ENCODE results near the gene PRDM15.

The PRDM15 gene

GRCh38 chr21:41766883-41767605 lies 112.1 kb downstream of the PRDM15 start, which contains the start of gene RIPK4:
Gene RIPK4 (minus strand): TSS chr21:41767052. CDS start chr21:41767041, 11 bp downstream.
- Histone ChIP-seq H3K79me2 (ENCODE audit: control insufficient read depth, insufficient read depth, low read length, unreplicated experiment) (no peaks in the 10 kb centered on the region), H3K36me3 (ENCODE audit: insufficient read depth, low read length) (no peaks in the 10 kb centered on the region), H3K4me1 (ENCODE audit: control insufficient read depth, insufficient read depth, low read length, unreplicated experiment) (peaks cover 13% of the 10 kb centered on the region), H3K27me3 (ENCODE audit: insufficient read depth, low read length) (peaks cover 27% of the 10 kb centered on the region), H3K27ac (ENCODE audit: low read depth, low read length) (no peak within 1 kb of the TSS), H3K4me3 (ENCODE audit: low read depth, low read length) (peak within 1 kb of the TSS; percentile 63), H2AFZ (ENCODE audit: low read length, unreplicated experiment) (no peak within 1 kb of the TSS)

GRCh38 chr21:41765973-41766882 lies 112.9 kb downstream of the PRDM15 start:
- no peaks in the 10 kb centered on the region for H3K36me3 ChIP-seq (ENCODE audit: insufficient read depth, low read length)
- no peak overlapping the region for H2AFZ ChIP-seq (ENCODE audit: low read length, unreplicated experiment)
- peaks cover 17% of the 10 kb centered on the region for H3K4me1 ChIP-seq (ENCODE audit: control insufficient read depth, insufficient read depth, low read length, unreplicated experiment)
- peaks cover 27% of the 10 kb centered on the region for H3K27me3 ChIP-seq (ENCODE audit: insufficient read depth, low read length)
- H3K27ac ChIP-seq (ENCODE audit: low read depth, low read length) = no peak overlapping the region
- peak overlapping the region; percentile 63 for H3K4me3 ChIP-seq (ENCODE audit: low read depth, low read length)
- no peaks in the 10 kb centered on the region for H3K79me2 ChIP-seq (ENCODE audit: control insufficient read depth, insufficient read depth, low read length, unreplicated experiment)

- Histone ChIP-seq H3K36me3 (ENCODE audit: insufficient read depth, low read length) (no peaks in the 10 kb centered on the region), H3K4me3 (ENCODE audit: low read depth, low read length) (no peak overlapping the region), H2AFZ (ENCODE audit: low read length, unreplicated experiment) (no peak overlapping the region), H3K4me1 (ENCODE audit: control insufficient read depth, insufficient read depth, low read length, unreplicated experiment) (peaks cover 17% of the 10 kb centered on the region), H3K79me2 (ENCODE audit: control insufficient read depth, insufficient read depth, low read length, unreplicated experiment) (no peaks in the 10 kb centered on the region), H3K27ac (ENCODE audit: low read depth, low read length) (no peak overlapping the region), H3K27me3 (ENCODE audit: insufficient read depth, low read length) (peaks cover 27% of the 10 kb centered on the region)
Measured at GRCh38 chr21:41765420-41765821, 113.7 kb downstream of the PRDM15 start.

GRCh38 chr21:41764558-41765419 lies 114.4 kb downstream of the PRDM15 start:
- Histone ChIP-seq H3K27ac (ENCODE audit: low read depth, low read length) (no peak overlapping the region), H3K36me3 (ENCODE audit: insufficient read depth, low read length) (no peaks in the 10 kb centered on the region), H3K79me2 (ENCODE audit: control insufficient read depth, insufficient read depth, low read length, unreplicated experiment) (no peaks in the 10 kb centered on the region), H2AFZ (ENCODE audit: low read length, unreplicated experiment) (no peak overlapping the region), H3K27me3 (ENCODE audit: insufficient read depth, low read length) (peaks cover 27% of the 10 kb centered on the region), H3K4me3 (ENCODE audit: low read depth, low read length) (no peak overlapping the region), H3K4me1 (ENCODE audit: control insufficient read depth, insufficient read depth, low read length, unreplicated experiment) (peaks cover 17% of the 10 kb centered on the region)

- no peaks in the 10 kb centered on the region for H3K36me3 ChIP-seq (ENCODE audit: insufficient read depth, low read length)
- H3K27me3 ChIP-seq (ENCODE audit: insufficient read depth, low read length) = peaks cover 27% of the 10 kb centered on the region
- peaks cover 17% of the 10 kb centered on the region for H3K4me1 ChIP-seq (ENCODE audit: control insufficient read depth, insufficient read depth, low read length, unreplicated experiment)
- no peak overlapping the region for H3K27ac ChIP-seq (ENCODE audit: low read depth, low read length)
- no peaks in the 10 kb centered on the region for H3K79me2 ChIP-seq (ENCODE audit: control insufficient read depth, insufficient read depth, low read length, unreplicated experiment)
- no peak overlapping the region for H3K4me3 ChIP-seq (ENCODE audit: low read depth, low read length)
- H2AFZ ChIP-seq (ENCODE audit: low read length, unreplicated experiment) = no peak overlapping the region
Measured at GRCh38 chr21:41763996-41764395, 115.1 kb downstream of the PRDM15 start.

- Histone ChIP-seq H3K79me2 (ENCODE audit: control insufficient read depth, insufficient read depth, low read length, unreplicated experiment) (no peaks in the 10 kb centered on the region), H3K4me3 (ENCODE audit: low read depth, low read length) (no peak overlapping the region), H2AFZ (ENCODE audit: low read length, unreplicated experiment) (no peak overlapping the region), H3K4me1 (ENCODE audit: control insufficient read depth, insufficient read depth, low read length, unreplicated experiment) (peaks cover 17% of the 10 kb centered on the region), H3K36me3 (ENCODE audit: insufficient read depth, low read length) (no peaks in the 10 kb centered on the region), H3K27ac (ENCODE audit: low read depth, low read length) (no peak overlapping the region), H3K27me3 (ENCODE audit: insufficient read depth, low read length) (peaks cover 27% of the 10 kb centered on the region)
Measured at GRCh38 chr21:41763398-41763931, 115.7 kb downstream of the PRDM15 start.

- Histone ChIP-seq H3K79me2 (ENCODE audit: control insufficient read depth, insufficient read depth, low read length, unreplicated experiment) (no peaks in the 10 kb centered on the region), H3K4me3 (ENCODE audit: low read depth, low read length) (no peak overlapping the region)
Measured at GRCh38 chr21:41762753-41763152, 116.4 kb downstream of the PRDM15 start.

GRCh38 chr21:41761934-41762635 lies 117.1 kb downstream of the PRDM15 start:
- Histone ChIP-seq H3K36me3 (ENCODE audit: insufficient read depth, low read length) (no peaks in the 10 kb centered on the region), H2AFZ (ENCODE audit: low read length, unreplicated experiment) (peak overlapping the region; percentile 20), H3K79me2 (ENCODE audit: control insufficient read depth, insufficient read depth, low read length, unreplicated experiment) (no peaks in the 10 kb centered on the region), H3K4me1 (ENCODE audit: control insufficient read depth, insufficient read depth, low read length, unreplicated experiment) (peaks cover 5% of the 10 kb centered on the region), H3K27ac (ENCODE audit: low read depth, low read length) (no peak overlapping the region), H3K4me3 (ENCODE audit: low read depth, low read length) (no peak overlapping the region), H3K27me3 (ENCODE audit: insufficient read depth, low read length) (peaks cover 20% of the 10 kb centered on the region)

More at GRCh38 chr21:41762753-41763152, 116.4 kb downstream of the PRDM15 start:
- Histone ChIP-seq H3K36me3 (ENCODE audit: insufficient read depth, low read length) (no peaks in the 10 kb centered on the region), H3K27me3 (ENCODE audit: insufficient read depth, low read length) (peaks cover 26% of the 10 kb centered on the region), H3K4me1 (ENCODE audit: control insufficient read depth, insufficient read depth, low read length, unreplicated experiment) (peaks cover 12% of the 10 kb centered on the region), H2AFZ (ENCODE audit: low read length, unreplicated experiment) (no peak overlapping the region), H3K27ac (ENCODE audit: low read depth, low read length) (no peak overlapping the region)

GRCh38 chr21:41761211-41761933 lies 117.8 kb downstream of the PRDM15 start:
- Histone ChIP-seq H3K27ac (ENCODE audit: low read depth, low read length) (no peak overlapping the region), H3K36me3 (ENCODE audit: insufficient read depth, low read length) (no peaks in the 10 kb centered on the region), H3K27me3 (ENCODE audit: insufficient read depth, low read length) (peaks cover 13% of the 10 kb centered on the region), H3K79me2 (ENCODE audit: control insufficient read depth, insufficient read depth, low read length, unreplicated experiment) (no peaks in the 10 kb centered on the region), H3K4me3 (ENCODE audit: low read depth, low read length) (no peak overlapping the region), H2AFZ (ENCODE audit: low read length, unreplicated experiment) (peak overlapping the region; percentile 20), H3K4me1 (ENCODE audit: control insufficient read depth, insufficient read depth, low read length, unreplicated experiment) (peaks cover 5% of the 10 kb centered on the region)

Measured in ACC112 (cell line).